Activated CD4-positive, alpha-beta memory T cell treated with anti-CD3 and anti-CD28 coated beads, Interleukin-2, amount 10 ng/mL, durations not matched to agents 7 days and 5 days (primary cell): ENCODE data around the gene GPR15. TPM values are rescaled to one million over a fixed set of nuclear protein-coding genes. Genes with fewer than 3 reads are reported as not detected.

Source experiments
- CTCF ChIA-PET: fragments of 350-600 bp; sonication (Branson Sonifier 250); formaldehyde crosslinking; loops from one replicate; lab custom pipeline; 2021; ENCODE audit warnings: antibody characterized with exemption, inconsistent platforms; lab: Charles Lee
- POLR2A ChIA-PET: fragments of 350-600 bp; sonication (Branson Sonifier 250); formaldehyde crosslinking; loops from one replicate; lab custom pipeline; 2021; ENCODE audit warnings: antibody characterized with exemption; lab: Charles Lee
- DNase-seq: peaks from one replicate; pipeline ENCODE4 v3.0.0-alpha.2; 2020
- H3K27ac Mint-ChIP-seq: one replicate; pipeline ENCODE4 v1.8.0; 2021; ENCODE audit warnings: mild to moderate bottlenecking, mixed read lengths
- H3K27me3 Mint-ChIP-seq: one replicate; pipeline ENCODE4 v1.8.0; 2021; ENCODE audit warnings: mixed read lengths
- H3K36me3 Mint-ChIP-seq: one replicate; pipeline ENCODE4 v1.8.0; 2021; ENCODE audit warnings: low read depth, mixed read lengths
- H3K4me1 Mint-ChIP-seq: one replicate; pipeline ENCODE4 v1.8.0; 2021; ENCODE audit warnings: mixed read lengths
- H3K4me3 Mint-ChIP-seq: one replicate; pipeline ENCODE4 v1.8.0; 2021; ENCODE audit warnings: mild to moderate bottlenecking, mixed read lengths
- H3K9me3 Mint-ChIP-seq: one replicate; pipeline ENCODE4 v1.8.0; 2021; ENCODE audit warnings: mixed read lengths
- total RNA-seq, 2 experiments: library from RNA; stranded (reverse); gene quantifications; one replicate each; pipeline ENCODE4 v1.2.3, GENCODE V29; 2021

Gene GPR15
- total RNA-seq, 2 experiments from 2014 or later: 111 TPM

DNA sequence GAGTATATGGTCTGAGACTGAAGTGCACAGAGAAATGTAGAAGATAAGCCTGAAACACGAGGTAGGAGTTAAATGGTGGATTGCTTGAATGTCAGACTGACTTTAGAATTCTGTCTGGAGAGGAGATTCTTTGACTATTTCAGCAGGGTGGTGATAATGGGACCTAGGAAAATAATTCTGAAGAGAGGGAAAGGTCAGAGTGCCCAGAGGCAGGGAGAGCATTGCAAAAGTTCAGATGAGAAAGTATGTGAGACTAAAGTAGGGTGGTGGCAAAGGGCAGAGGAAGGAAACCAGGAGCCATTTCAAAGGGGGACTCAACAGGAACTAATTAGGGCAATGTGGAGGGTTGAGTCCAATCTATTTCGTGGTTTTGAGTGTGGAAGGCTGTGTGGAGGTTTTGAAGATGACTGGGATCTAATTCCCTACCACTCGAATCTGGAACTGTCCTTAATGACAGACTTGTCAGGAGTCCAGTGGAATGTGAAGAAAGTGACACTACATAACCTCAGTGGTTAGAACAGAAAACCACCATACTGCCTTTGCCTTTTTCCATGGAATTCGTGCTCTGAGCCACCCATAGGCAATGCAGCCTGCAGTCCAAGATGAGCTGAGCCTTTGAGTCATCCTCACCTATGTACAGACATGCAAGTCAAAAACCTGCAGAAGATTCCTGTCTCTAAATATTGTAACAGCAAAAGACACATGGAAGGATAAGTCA is 45.6 kb downstream of the GPR15 start:
- Mint-ChIP-seq H3K27ac (no peak overlapping the region), H3K9me3 (peaks cover 7% of the 10 kb centered on the region), H3K4me3 (no peak overlapping the region), H3K4me1 (peaks cover 57% of the 10 kb centered on the region), H3K27me3 (no peaks in the 10 kb centered on the region), H3K36me3 (peaks cover 62% of the 10 kb centered on the region)
- CTCF ChIA-PET: no interaction called here
- DNase-seq: no peak
- POLR2A ChIA-PET: interaction anchor here (4.7 kb wide), 1 partner anchor 15 kb away, joined by 24 read pairs; the partner anchor contains the start of gene CPOX

DNA sequence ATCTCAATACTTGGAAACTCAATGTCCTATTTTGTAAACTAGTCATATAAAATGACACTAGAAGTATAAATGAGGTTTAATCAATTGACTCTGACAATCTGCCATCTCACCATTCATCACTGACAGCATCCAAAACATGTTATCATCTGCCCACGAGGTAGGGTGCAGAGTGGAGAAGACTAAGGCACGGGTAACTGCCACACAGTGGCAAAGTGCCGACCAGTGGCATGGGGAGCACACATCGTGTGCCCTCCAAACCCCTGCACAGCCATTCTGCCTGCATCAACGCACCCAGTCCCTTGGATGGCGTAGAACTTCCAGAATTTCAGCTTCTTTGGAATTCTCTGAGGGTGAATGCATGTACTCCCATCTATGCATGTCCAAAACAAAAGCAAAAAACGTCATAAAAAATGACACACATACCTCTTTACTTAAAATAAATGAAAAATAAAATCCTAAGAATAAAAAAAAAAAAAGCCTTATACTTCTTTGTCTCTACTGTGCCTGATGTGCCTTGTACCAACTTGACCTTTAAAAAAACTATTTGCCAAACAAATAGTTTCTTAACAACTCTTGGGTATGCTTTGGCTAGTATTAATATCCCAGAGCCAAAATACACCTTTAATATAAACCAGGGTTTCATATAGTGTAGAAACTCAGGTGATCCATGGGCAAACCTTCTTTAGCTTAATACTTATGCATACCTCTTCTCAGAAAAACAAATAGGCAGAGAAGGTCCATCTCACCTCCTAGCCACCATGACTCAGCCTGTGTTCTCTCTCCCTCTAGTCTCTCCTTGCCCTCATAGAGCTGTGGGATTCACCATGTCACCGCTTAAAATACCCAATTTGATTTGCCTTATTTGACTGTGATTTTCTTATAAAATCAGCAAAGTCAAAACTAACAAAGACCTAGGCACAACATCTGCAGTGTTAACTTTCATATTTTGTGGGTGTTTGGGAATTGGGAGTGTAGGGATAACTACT is 48.9 kb downstream of the GPR15 start:
- Mint-ChIP-seq H3K9me3 (peaks cover 7% of the 10 kb centered on the region), H3K4me3 (no peak overlapping the region), H3K27ac (no peak overlapping the region), H3K27me3 (no peaks in the 10 kb centered on the region), H3K36me3 (peaks cover 86% of the 10 kb centered on the region), H3K4me1 (peaks cover 60% of the 10 kb centered on the region)
- DNase-seq: no peak
- ChIA-PET CTCF (interaction anchor here (0.9 to 2.4 kb wide), 4 partner anchors 8 to 21 kb away, joined by 3 to 9 read pairs (median 6); no protein-coding TSS in a partner anchor), POLR2A (interaction anchor here (2.1 to 4.7 kb wide), 2 partner anchors 11 to 58 kb away, joined by 10 to 24 read pairs; partner anchors contain the start of genes CLDND1 and CPOX)

GRCh38 chr3:98581474-98581873 is 49.7 kb downstream of the GPR15 start:
- Mint-ChIP-seq H3K9me3 (peaks cover 3% of the 10 kb centered on the region), H3K36me3 (peaks cover 88% of the 10 kb centered on the region), H3K27ac (no peak overlapping the region), H3K27me3 (no peaks in the 10 kb centered on the region), H3K4me1 (peaks cover 60% of the 10 kb centered on the region), H3K4me3 (no peak overlapping the region)
- POLR2A ChIA-PET: interaction anchor here (2.1 to 4.7 kb wide), 2 partner anchors 11 to 59 kb away, joined by 10 to 24 read pairs; partner anchors contain the start of genes CLDND1 and CPOX
- no peak for DNase-seq
- CTCF ChIA-PET: interaction anchor here (1.0 to 2.4 kb wide), 3 partner anchors 9 to 21 kb away, joined by 4 to 9 read pairs (median 8); no protein-coding TSS in a partner anchor

- Mint-ChIP-seq H3K27me3 (no peaks in the 10 kb centered on the region), H3K4me1 (peaks cover 56% of the 10 kb centered on the region), H3K36me3 (peaks cover 86% of the 10 kb centered on the region), H3K27ac (no peak overlapping the region), H3K4me3 (no peak overlapping the region), H3K9me3 (no peaks in the 10 kb centered on the region)
- ChIA-PET CTCF (interaction anchor here (1.6 to 2.4 kb wide), 2 partner anchors 10 to 14 kb away, joined by 8 to 9 read pairs; no protein-coding TSS in a partner anchor), POLR2A (interaction anchor here (2.1 to 4.7 kb wide), 2 partner anchors 10 to 60 kb away, joined by 10 to 24 read pairs; partner anchors contain the start of genes CLDND1 and CPOX)
- DNase-seq: no peak
Observed at GRCh38 chr3:98582042-98582441, 50.3 kb downstream of the GPR15 start.

GRCh38 chr3:98583766-98584165 is 52.0 kb downstream of the GPR15 start:
- H3K9me3 Mint-ChIP-seq: no peaks in the 10 kb centered on the region
- peaks cover 58% of the 10 kb centered on the region for H3K4me1 Mint-ChIP-seq
- no peak overlapping the region for H3K27ac Mint-ChIP-seq

More at GRCh38 chr3:98583766-98584165, 52.0 kb downstream of the GPR15 start:
- ChIA-PET POLR2A (interaction anchor here (0.6 to 1.3 kb wide), 2 partner anchors 37 to 71 kb away, joined by 3 to 4 read pairs; no protein-coding TSS in a partner anchor), CTCF (interaction anchor here (1.5 to 2.0 kb wide), 2 partner anchors 9 to 17 kb away, joined by 4 to 5 read pairs; no protein-coding TSS in a partner anchor)
- Mint-ChIP-seq H3K4me3 (no peak overlapping the region), H3K36me3 (peaks cover 84% of the 10 kb centered on the region), H3K27me3 (no peaks in the 10 kb centered on the region)
- no peak for DNase-seq

Other genes with a start within 250 kb of the GPR15 start
- not detected for gene OR5H2, start 249.5 kb upstream of the GPR15 start, total RNA-seq
- gene OR5K4, start 178.1 kb upstream of the GPR15 start, total RNA-seq: not detected
- gene OR5K3, start 141.3 kb upstream of the GPR15 start, total RNA-seq: not detected
- gene OR5K1, start 68.8 kb upstream of the GPR15 start, total RNA-seq: not detected
- not detected for gene OR5K2, start 34.3 kb upstream of the GPR15 start, total RNA-seq
- gene CLDND1, start 9.1 kb upstream of the GPR15 start, total RNA-seq: 100 to 1,000 TPM; 673 to 683 TPM
- gene CPOX, start 61.6 kb downstream of the GPR15 start, total RNA-seq: 10 to 100 TPM; 75.9 to 78.0 TPM
- not detected for gene ST3GAL6, start 231.4 kb downstream of the GPR15 start, total RNA-seq